ENCODE data around the gene UMODL1. TPM values are rescaled to one million over a fixed set of nuclear protein-coding genes. Genes with fewer than 3 reads are reported as not detected.

Gene UMODL1
- total and polyA plus RNA-seq, 2 donors (not counting 1 experiment from before 2014, with no cell fraction given) = not detected

DNA sequence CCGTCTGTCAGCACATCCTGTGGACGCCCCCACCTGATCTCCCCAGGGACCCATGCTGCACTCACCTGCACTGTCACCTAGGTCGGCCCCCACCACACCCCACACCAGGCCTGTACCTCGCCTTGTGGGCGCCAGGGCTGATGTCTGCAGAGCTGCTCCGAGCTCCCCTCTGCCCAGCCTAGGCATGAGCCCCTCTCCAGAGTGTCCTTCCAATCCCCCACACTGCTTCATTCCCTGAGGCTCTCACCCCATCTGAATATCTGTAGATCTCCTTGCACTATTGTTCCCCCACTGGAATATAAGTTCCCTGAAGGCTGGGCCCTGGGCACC lies 12.2 kb downstream of the UMODL1 start:
- no peaks in the 10 kb centered on the region for H3K4me1 ChIP-seq (ENCODE audit: control insufficient read depth, extremely low read depth, insufficient read depth, low read length)

GRCh38 chr21:42084079-42084478 lies 13.0 kb downstream of the UMODL1 start:
- H3K27ac ChIP-seq (ENCODE audit: insufficient read depth, low read length) = no peak overlapping the region
- peaks cover 2% of the 10 kb centered on the region for H3K27me3 ChIP-seq (ENCODE audit: control insufficient read depth, insufficient read depth, low read length)
- no peaks in the 10 kb centered on the region for H3K9me3 ChIP-seq (ENCODE audit: control insufficient read depth, insufficient read depth, low read depth, low read length)
- no peaks in the 10 kb centered on the region for H3K36me3 ChIP-seq (ENCODE audit: control insufficient read depth, insufficient read depth, low read length)
- no peak overlapping the region for H2AFZ ChIP-seq (ENCODE audit: low read length)
- H3K4me1 ChIP-seq (ENCODE audit: control insufficient read depth, extremely low read depth, insufficient read depth, low read length) = no peaks in the 10 kb centered on the region
- H4K20me1 ChIP-seq (ENCODE audit: control insufficient read depth, extremely low read depth, insufficient read depth, low read length) = no peaks in the 10 kb centered on the region
- H3K4me3 ChIP-seq (replicated peaks in 1 of 4; ENCODE audit: control extremely low read depth in 1 of 4, insufficient read depth in 1 of 4, low read depth in 3 of 4, low read length in 4 of 4) = no peak overlapping the region
- no peak for TF ChIP-seq CTCF (conservative IDR thresholded peaks at IDR 0.05 in 1 of 2, IDR thresholded peaks at IDR 0.05 in 1 of 2; ENCODE audit: low read depth in 1 of 2, low read length in 2 of 2)
- H3K9ac ChIP-seq (ENCODE audit: insufficient read depth, low read length) = no peak overlapping the region
- DNase-seq (ENCODE audit: low read depth in 2 of 2) = no peak
- H3K4me2 ChIP-seq (ENCODE audit: extremely low read depth, insufficient read depth, low read length) = no peak overlapping the region
- H3K79me2 ChIP-seq (ENCODE audit: control insufficient read depth, insufficient read depth, low read length) = no peaks in the 10 kb centered on the region

More for the DNA sequence above, 12.2 kb downstream of the UMODL1 start:
- H2AFZ ChIP-seq (ENCODE audit: low read length) = no peak overlapping the region
- DNase-seq (ENCODE audit: low read depth in 2 of 2) = no peak
- TF ChIP-seq EZH2 (IDR thresholded peaks at IDR 0.05; ENCODE audit: low read length, missing control alignments) (no peak), CTCF (conservative IDR thresholded peaks at IDR 0.05 in 1 of 2, IDR thresholded peaks at IDR 0.05 in 1 of 2; ENCODE audit: low read depth in 1 of 2, low read length in 2 of 2) (no peak)
- no peak overlapping the region for H3K4me2 ChIP-seq (ENCODE audit: extremely low read depth, insufficient read depth, low read length)
- no peaks in the 10 kb centered on the region for H3K79me2 ChIP-seq (ENCODE audit: control insufficient read depth, insufficient read depth, low read length)
- peaks cover 4% of the 10 kb centered on the region for H3K27me3 ChIP-seq (ENCODE audit: control insufficient read depth, insufficient read depth, low read length)
- no peak overlapping the region for H3K27ac ChIP-seq (ENCODE audit: insufficient read depth, low read length)
- no peaks in the 10 kb centered on the region for H3K36me3 ChIP-seq (ENCODE audit: control insufficient read depth, insufficient read depth, low read length)
- H3K9me3 ChIP-seq (ENCODE audit: control insufficient read depth, insufficient read depth, low read depth, low read length) = no peaks in the 10 kb centered on the region
- no peak overlapping the region for H3K9ac ChIP-seq (ENCODE audit: insufficient read depth, low read length)
- H3K4me3 ChIP-seq (replicated peaks in 1 of 4; ENCODE audit: control extremely low read depth in 1 of 4, insufficient read depth in 1 of 4, low read depth in 3 of 4, low read length in 4 of 4) = no peak overlapping the region
- H4K20me1 ChIP-seq (ENCODE audit: control insufficient read depth, extremely low read depth, insufficient read depth, low read length) = no peaks in the 10 kb centered on the region

DNA sequence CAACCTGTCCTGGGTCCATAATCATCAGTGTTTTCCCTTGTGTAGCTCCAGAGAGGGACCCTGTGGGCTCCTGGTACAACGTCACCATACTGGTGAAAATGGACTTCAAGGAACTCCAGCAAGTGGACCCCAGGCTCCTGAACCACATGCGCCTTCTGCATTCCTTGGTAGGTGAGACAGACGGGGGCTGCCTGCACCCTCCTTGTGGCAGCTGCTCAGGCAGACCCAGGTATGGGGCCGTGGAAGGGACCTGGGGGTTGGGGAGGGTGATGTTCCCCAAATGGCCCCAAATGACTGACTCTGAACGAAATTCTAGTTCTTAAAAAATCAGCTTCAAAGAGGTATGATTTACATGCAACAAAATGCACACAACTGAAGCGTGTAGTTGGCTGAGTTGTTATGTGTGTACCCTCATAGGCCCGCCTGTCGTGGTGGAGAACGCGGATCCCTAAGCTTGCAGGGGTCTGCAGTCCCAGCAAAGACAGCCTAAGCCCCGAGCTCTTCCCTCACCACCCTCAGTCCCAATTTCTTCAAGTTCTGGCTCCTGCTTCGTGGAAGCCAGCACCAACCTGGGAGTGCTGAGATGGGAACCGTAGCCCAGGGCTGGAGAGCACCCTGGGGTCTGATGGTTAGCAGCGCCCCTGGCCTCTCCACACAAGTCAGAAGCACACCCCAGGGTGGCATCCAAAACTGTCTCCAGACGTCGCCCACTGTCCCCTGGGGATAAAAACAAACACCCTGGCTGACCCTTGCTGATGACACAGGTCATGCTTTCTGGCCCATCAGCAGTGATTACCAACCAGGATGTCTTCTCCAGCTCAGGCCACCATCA lies 14.3 kb downstream of the UMODL1 start:
- no peaks in the 10 kb centered on the region for H3K79me2 ChIP-seq (ENCODE audit: control insufficient read depth, insufficient read depth, low read length)
- H4K20me1 ChIP-seq (ENCODE audit: control insufficient read depth, extremely low read depth, insufficient read depth, low read length) = no peaks in the 10 kb centered on the region
- no peak overlapping the region for H3K4me3 ChIP-seq (replicated peaks in 1 of 4; ENCODE audit: control extremely low read depth in 1 of 4, insufficient read depth in 1 of 4, low read depth in 3 of 4, low read length in 4 of 4)
- no peak overlapping the region for H3K9ac ChIP-seq (ENCODE audit: insufficient read depth, low read length)
- no peak for TF ChIP-seq EZH2 (IDR thresholded peaks at IDR 0.05; ENCODE audit: low read length, missing control alignments)
- no peak for TF ChIP-seq CTCF (conservative IDR thresholded peaks at IDR 0.05 in 1 of 2, IDR thresholded peaks at IDR 0.05 in 1 of 2; ENCODE audit: low read depth in 1 of 2, low read length in 2 of 2)
- no peak overlapping the region for H2AFZ ChIP-seq (ENCODE audit: low read length)
- no peak overlapping the region for H3K4me2 ChIP-seq (ENCODE audit: extremely low read depth, insufficient read depth, low read length)
- no peaks in the 10 kb centered on the region for H3K4me1 ChIP-seq (ENCODE audit: control insufficient read depth, extremely low read depth, insufficient read depth, low read length)
- no peak for DNase-seq (ENCODE audit: low read depth in 2 of 2)
- H3K9me3 ChIP-seq (ENCODE audit: control insufficient read depth, insufficient read depth, low read depth, low read length) = no peaks in the 10 kb centered on the region
- H3K27ac ChIP-seq (ENCODE audit: insufficient read depth, low read length) = no peak overlapping the region
- H3K27me3 ChIP-seq (ENCODE audit: control insufficient read depth, insufficient read depth, low read length) = peaks cover 9% of the 10 kb centered on the region
- no peaks in the 10 kb centered on the region for H3K36me3 ChIP-seq (ENCODE audit: control insufficient read depth, insufficient read depth, low read length)

Data from fibroblast of lung (primary cell).